ENCODE measurements around the gene SNAP23. TPM values are rescaled to one million over a fixed set of nuclear protein-coding genes. Genes with fewer than 3 reads are reported as not detected.

SNAP23 gene
- total RNA-seq (100 to 1,000 TPM in 6 of 7 donors, 10 to 100 TPM in 1; 98.8 to 151 (median 115) TPM), polyA plus RNA-seq (10 to 100 TPM; 60.8 to 79.9 (median 66.7) TPM)
- long read RNA-seq, donor 1, transcript SNAP23-201 (8 exons, 2,687 nt), result major isoform, 24 of 38 reads
- long read RNA-seq, donor 1, partial matches to known transcripts, result 12 of 38 reads
- long read RNA-seq, donor 1, other reads (novel, unspliced or antisense), result 0 of 38 reads
- long read RNA-seq, donor 2, transcript SNAP23-201 (8 exons, 2,687 nt), result major isoform, 24 of 33 reads
- long read RNA-seq, donor 2, partial matches to known transcripts, result 7 of 33 reads
- long read RNA-seq, donor 2, other reads (novel, unspliced or antisense), result 0 of 33 reads

DNA sequence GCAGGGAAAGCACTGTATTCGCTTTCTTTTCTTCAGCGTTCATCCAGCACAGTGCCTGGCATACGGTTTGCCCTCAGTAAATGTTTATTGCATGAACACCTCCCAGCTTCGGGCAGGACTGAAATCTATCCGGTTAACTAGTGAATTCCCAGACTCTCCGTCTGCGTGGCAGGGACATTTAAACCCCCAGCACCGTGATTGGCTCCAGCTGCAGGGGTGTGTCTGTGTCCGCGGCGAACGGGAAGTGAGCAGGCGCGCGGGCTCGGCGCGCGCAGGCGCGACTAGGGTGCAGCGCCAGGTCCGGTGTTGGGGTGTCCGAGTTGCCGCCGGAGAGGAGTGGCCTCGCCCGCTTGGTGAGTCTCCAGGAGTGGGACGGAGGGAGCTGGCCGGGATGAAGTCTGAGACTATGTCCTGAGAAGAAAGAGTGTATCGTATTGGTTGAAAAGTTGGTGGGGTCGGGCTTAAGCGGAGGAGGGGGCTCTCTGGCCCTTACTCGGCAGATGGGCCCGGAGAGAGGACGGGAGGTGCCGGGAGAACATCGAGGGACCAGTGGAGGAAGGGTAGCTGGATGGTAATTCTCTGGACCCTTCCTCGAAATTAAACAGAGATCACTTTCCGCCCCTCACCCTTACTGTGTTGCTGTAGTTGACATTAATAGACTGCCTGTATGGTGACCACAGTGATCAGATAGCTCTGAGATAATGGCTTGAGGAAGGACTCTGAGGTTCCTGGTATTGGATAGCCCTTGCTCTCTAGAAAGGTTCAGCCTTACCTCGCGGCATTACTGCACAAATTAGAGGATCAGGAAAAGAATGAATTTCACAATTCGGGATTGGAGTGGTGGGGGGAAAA is at the start of gene SNAP23:
TSS of gene SNAP23 (plus strand) at position 274 of the 852 bp plus-strand sequence. CDS start 16,213 bp downstream, outside the sequence.
- WGBS, 5 donors, result 0 to 1% (median 0%) methylated on average over 37 to 43 of the region's 43 CpGs
- Histone ChIP-seq H3K4me1 (peaks cover 63 to 92% (median 86%) of the 10 kb centered on the region in 6 donors), H3K27ac (peak within 1 kb of the TSS; percentile 87 to 96 (median 94)), H3K27me3 (replicated peaks in 1 of 7) (no peaks in the 10 kb centered on the region), H3K36me3 (peaks cover 0 to 6% (median 0%) of the 10 kb centered on the region in 6 donors), H3K9me3 (no peaks in the 10 kb centered on the region), H3K4me3 (peak within 1 kb of the TSS; percentile 54 to 95 (median 74))
- DNase-seq, result peak; percentile 98
- TF ChIP-seq POLR2AphosphoS5 (IDR thresholded peaks at IDR 0.05), result peak; percentile 92 to 98 (median 98)
- TF ChIP-seq POLR2A (IDR thresholded peaks at IDR 0.05), result peak; percentile 34 to 80 (median 60)
- TF ChIP-seq, protein P1, sequence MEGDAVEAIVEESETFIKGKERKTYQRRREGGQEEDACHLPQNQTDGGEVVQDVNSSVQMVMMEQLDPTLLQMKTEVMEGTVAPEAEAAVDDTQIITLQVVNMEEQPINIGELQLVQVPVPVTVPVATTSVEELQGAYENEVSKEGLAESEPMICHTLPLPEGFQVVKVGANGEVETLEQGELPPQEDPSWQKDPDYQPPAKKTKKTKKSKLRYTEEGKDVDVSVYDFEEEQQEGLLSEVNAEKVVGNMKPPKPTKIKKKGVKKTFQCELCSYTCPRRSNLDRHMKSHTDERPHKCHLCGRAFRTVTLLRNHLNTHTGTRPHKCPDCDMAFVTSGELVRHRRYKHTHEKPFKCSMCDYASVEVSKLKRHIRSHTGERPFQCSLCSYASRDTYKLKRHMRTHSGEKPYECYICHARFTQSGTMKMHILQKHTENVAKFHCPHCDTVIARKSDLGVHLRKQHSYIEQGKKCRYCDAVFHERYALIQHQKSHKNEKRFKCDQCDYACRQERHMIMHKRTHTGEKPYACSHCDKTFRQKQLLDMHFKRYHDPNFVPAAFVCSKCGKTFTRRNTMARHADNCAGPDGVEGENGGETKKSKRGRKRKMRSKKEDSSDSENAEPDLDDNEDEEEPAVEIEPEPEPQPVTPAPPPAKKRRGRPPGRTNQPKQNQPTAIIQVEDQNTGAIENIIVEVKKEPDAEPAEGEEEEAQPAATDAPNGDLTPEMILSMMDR (IDR thresholded peaks at IDR 0.05 in 8 of 11, conservative IDR thresholded peaks at IDR 0.05 in 3 of 11), result no peak
- intact Hi-C loops (cut with DNase I; ENCODE audit: low total_unique reads), result no loop called here

DNA sequence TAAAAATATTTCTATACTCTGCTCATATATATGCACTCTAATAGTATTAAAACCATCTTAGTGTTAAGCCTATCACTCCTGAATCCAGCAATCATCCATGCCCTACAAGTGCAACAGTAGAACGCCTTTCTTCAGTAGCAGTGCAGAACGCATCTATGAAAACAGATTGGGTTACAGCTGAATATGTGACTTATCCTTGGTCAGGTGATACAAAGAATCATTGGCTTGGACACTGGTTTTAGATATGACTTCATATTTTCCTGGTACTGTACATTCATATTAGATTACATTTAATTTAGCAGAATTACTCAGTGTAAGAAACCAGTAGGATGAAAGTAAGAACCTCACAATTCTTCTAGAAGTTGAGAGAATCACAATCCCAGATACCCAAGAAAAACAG is 47.8 kb upstream of the SNAP23 start:
- WGBS, 5 donors, result 95 to 98% (median 97%) methylated on average over 2 of the region's 2 CpGs
- Histone ChIP-seq H3K4me1 (no peaks in the 10 kb centered on the region), H3K27me3 (replicated peaks in 1 of 7) (no peaks in the 10 kb centered on the region), H3K4me3 (no peak overlapping the region), H3K36me3 (peaks cover 0 to 100% (median 86%) of the 10 kb centered on the region in 6 donors), H3K27ac (no peak overlapping the region), H3K9me3 (no peaks in the 10 kb centered on the region)
- intact Hi-C loops (cut with DNase I; ENCODE audit: low total_unique reads), result no loop called here
- DNase-seq, result no peak
- TF ChIP-seq POLR2A (IDR thresholded peaks at IDR 0.05), result no peak
- TF ChIP-seq, protein P1 (IDR thresholded peaks at IDR 0.05 in 8 of 11, conservative IDR thresholded peaks at IDR 0.05 in 3 of 11), result no peak
- TF ChIP-seq POLR2AphosphoS5 (IDR thresholded peaks at IDR 0.05), result no peak

DNA sequence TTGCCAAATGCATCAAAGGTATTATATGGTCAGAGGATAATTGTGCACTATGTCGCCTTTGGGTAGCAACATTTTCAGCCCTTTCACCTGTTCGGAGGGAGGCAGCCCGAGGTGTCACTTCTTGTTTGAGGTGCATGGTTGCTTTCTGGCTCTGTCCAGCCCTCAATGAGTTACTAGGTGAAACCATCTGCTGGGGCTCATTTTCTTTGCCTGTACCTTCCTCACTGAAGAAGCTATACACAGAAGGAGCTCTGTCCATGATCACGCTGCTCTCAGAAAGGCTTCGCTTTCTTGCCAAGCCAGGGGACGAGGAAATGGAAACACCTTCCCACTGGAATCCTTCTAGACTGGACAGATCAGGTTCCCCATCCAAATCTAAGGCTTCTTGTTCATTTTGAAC is 47.2 kb upstream of the SNAP23 start:
- H3K9me3 ChIP-seq, result no peaks in the 10 kb centered on the region
- TF ChIP-seq POLR2AphosphoS5 (IDR thresholded peaks at IDR 0.05) (no peak), POLR2A (IDR thresholded peaks at IDR 0.05) (no peak)
- TF ChIP-seq, protein P1 (IDR thresholded peaks at IDR 0.05 in 8 of 11, conservative IDR thresholded peaks at IDR 0.05 in 3 of 11), result no peak
- no peak overlapping the region for H3K4me3 ChIP-seq
- no peak overlapping the region for H3K27ac ChIP-seq
- 92 to 98% (median 96%) methylated on average over 6 of the region's 6 CpGs for WGBS, 5 donors
- no peaks in the 10 kb centered on the region for H3K27me3 ChIP-seq (replicated peaks in 1 of 7)
- intact Hi-C loops (cut with DNase I; ENCODE audit: low total_unique reads), result no loop called here
- peaks cover 0 to 100% (median 80%) of the 10 kb centered on the region in 6 donors for H3K36me3 ChIP-seq
- H3K4me1 ChIP-seq, result no peaks in the 10 kb centered on the region
- DNase-seq, result no peak
